ENCODE measurements around the gene SMPDL3B.

The SMPDL3B gene

DNA sequence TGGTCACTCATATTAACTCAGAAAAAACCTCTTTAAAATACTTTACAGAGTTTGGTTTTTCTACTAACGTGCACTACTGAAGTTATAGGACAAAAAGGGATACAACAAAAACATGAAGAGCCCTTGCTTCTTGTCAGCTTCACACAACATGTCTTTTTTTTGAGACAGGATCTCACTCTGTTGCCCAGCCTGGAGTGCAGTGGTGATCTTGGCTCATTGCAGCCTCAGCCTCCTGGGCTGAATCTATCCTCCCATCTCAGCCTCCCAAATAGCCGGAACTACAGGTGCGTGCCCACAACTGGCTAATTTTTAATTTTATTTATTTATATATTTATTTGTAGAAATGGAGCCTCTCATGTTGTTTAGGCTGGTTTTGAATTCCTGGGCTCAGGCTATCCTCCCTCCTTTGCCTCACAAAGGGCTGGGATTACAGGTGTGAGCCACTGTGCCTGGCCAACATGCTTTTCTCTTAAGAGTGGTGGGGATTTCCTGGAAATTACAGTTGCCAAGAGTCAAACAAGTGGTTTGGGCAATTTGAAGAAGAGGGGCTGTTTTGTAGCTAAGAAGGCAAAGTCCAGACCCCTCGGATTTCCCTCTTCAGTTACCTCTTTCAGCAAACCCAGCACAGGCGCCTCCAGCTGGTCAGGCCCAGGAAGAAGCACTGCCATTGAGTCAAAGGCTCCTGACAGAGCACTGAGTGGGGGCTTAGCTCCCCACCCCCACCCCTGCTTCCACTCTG is 6.4 kb upstream of the SMPDL3B start:
- no peak overlapping the region for H3K4me3 ChIP-seq
- DNase-seq (ENCODE audit: low spot score): no peak
- TF ChIP-seq, protein P1, sequence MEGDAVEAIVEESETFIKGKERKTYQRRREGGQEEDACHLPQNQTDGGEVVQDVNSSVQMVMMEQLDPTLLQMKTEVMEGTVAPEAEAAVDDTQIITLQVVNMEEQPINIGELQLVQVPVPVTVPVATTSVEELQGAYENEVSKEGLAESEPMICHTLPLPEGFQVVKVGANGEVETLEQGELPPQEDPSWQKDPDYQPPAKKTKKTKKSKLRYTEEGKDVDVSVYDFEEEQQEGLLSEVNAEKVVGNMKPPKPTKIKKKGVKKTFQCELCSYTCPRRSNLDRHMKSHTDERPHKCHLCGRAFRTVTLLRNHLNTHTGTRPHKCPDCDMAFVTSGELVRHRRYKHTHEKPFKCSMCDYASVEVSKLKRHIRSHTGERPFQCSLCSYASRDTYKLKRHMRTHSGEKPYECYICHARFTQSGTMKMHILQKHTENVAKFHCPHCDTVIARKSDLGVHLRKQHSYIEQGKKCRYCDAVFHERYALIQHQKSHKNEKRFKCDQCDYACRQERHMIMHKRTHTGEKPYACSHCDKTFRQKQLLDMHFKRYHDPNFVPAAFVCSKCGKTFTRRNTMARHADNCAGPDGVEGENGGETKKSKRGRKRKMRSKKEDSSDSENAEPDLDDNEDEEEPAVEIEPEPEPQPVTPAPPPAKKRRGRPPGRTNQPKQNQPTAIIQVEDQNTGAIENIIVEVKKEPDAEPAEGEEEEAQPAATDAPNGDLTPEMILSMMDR (IDR thresholded peaks at IDR 0.05): no peak
- no peak overlapping the region for H3K27ac ChIP-seq

DNA sequence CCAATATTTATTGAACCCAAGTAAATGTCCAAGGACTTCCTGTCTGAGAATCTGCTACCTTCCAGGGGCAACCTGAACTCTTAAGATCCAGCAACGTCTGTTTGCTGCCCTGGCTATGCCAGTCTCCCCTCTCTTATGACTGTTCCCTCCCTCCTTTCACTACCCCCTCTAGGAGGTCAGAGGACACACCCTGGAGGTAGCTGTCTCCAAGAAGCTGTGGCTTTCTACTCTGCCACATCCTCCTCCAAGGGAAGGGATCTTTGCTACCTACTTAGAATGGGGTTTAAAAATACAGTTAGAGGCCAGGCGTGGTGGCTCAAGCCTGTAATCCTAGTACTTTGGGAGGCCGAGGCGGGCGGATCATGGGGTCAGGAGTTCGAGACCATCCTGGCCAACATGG is 3.6 kb upstream of the SMPDL3B start:
- TF ChIP-seq, protein P1 (IDR thresholded peaks at IDR 0.05): no peak
- no peak overlapping the region for H3K4me3 ChIP-seq
- DNase-seq (ENCODE audit: low spot score): no peak
- H3K27ac ChIP-seq: no peak overlapping the region

DNA sequence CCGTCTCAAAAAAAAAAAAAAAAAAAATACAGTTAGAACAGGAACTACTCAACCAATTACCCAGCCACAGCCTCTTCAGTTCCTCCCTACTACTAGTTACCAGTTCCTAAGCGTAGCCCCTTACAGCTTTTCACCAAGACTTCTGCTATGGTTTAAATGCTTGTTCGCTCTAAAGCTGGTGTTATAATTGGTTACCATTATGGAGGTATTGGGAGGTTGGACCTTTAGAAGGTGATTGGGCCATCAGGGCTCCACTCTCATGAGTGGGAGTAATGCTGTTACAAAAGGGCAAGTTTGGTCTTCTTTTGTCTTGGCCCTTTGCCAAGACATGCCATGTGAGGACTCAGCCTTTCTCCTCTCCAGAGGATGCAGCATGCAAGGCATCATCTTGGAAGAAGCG is 3.0 kb upstream of the SMPDL3B start:
- no peak overlapping the region for H3K4me3 ChIP-seq
- no peak overlapping the region for H3K27ac ChIP-seq
- TF ChIP-seq, protein P1 (IDR thresholded peaks at IDR 0.05): no peak
- no peak for DNase-seq (ENCODE audit: low spot score)

DNA sequence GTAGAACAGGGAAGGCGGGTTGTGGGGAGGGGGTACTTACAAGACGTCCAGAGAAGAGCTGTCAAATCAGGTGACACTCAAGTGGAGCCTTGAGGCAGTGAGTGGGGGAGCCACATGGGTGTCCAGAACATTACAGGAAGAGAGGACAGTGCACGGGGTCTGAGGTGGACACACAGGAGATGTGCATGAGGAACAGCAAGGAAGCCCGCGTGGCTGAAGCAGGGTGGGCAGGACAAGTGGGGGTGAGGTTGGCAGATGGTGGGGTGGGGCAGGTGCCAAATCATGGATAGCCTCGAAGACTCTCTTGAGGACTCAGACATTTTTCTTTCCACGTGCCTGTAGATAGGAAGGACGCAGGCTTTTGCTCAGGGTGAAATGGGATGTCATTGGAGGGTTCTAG is 921 bp downstream of the SMPDL3B start:
- no peak for DNase-seq (ENCODE audit: low spot score)
- TF ChIP-seq, protein P1 (IDR thresholded peaks at IDR 0.05): no peak
- H3K4me3 ChIP-seq: no peak overlapping the region
- H3K27ac ChIP-seq: no peak overlapping the region

DNA sequence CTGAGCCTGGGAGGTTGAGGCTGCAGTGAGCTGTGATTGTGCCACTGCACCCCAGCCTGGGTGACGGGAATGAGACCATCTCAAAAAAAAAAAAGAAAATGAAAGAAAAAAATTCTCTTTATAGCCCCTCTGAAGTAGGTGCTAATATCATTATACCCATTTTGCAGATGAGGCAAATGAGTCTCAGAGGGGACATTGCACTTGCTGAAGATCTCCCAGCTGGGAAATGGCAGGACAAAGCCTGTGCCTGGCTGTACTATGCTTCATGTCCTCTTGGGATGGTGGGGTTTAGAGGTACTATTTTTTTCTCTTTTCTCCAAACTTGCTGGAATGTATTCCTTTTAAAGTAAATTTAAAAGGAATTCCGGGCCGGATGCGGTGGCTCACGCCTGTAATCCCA is 1.6 kb downstream of the SMPDL3B start:
- no peak overlapping the region for H3K4me3 ChIP-seq
- no peak overlapping the region for H3K27ac ChIP-seq
- DNase-seq (ENCODE audit: low spot score): no peak
- TF ChIP-seq, protein P1 (IDR thresholded peaks at IDR 0.05): no peak

DNA sequence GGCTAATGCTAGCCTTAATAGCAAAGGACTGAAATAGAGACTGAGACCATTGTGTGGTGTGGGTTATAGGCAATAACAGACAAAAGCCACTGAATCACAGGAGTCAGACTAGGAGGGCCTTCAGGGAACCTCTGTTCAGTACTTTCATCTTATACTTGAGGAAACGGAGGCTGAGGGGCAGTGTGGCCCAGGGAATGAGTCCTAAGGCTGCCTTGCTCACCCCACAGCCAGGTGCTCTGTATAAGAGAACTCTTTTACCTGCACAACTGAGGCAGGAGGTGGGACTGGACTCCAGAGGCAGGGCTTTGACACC is 2.7 kb downstream of the SMPDL3B start:
- no peak overlapping the region for H3K27ac ChIP-seq
- no peak for DNase-seq (ENCODE audit: low spot score)
- no peak overlapping the region for H3K4me3 ChIP-seq
- TF ChIP-seq, protein P1 (IDR thresholded peaks at IDR 0.05): no peak

DNA sequence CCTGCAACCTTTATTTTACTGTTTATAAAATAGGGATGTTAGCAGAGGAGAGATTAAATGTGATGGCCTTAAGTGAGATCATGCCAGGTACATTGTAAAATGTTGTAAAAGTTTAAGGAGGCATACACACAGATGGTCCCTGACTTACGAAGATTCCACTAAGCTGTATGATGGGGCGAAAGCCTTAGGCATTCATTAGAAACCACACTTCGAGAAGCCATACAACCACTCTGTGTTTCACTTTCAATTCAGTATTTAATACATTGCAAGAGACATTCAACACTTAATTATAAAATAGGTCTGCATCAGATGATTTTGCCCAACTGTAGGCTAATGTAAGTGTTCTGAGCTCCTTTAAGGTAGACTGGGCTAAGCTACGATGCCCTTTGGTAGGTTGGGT is 3.7 kb downstream of the SMPDL3B start:
- no peak for DNase-seq (ENCODE audit: low spot score)
- TF ChIP-seq, protein P1 (IDR thresholded peaks at IDR 0.05): no peak
- Histone ChIP-seq H3K4me3 (no peak overlapping the region), H3K27ac (no peak overlapping the region)

Measured in coronary artery (tissue), 2 donors.